ENCODE data around the gene ZNF236.

ZNF236 gene

DNA sequence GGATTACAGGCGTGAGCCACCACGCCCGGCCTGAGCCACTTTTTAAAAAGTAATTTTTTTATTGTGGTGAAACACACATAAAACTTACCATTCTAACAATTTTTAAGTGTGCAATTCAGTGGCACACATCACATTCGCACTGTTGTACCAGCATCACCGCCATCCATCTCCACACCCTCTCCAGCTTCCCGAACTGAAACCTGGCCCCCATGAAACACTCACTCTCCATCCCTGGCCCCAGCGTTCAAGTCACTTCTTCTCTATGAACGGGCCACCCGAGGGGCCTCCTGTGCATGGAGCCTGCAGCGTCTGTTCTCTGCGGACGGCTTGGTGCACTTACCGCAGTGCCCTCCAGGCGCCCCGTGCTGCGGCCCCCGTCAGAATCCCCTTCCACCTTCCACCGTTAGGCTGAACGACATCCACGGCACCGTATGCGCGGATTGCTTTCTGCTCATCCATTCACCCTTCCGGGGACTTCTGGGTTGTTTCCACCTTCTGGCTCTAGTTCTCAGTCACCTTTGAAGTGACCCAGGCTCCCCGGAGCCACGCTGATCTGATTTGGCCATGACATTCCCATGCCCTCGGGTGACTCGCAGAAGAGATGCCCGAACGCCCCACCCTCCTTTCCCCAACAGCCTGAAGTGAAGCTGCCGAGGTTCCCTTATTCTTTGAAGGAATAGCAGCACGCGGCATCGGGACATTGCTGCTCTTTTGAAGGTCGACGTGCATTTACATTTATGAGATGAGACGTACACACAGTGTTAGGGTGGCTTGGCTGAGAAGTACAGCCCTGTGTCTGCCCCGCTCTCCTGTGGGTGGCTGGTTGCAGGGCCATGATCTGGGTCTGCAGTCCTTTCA is 175.8 kb downstream of the ZNF236 start:
- H3K36me3 Mint-ChIP-seq (ENCODE audit: low read depth) = no peaks in the 10 kb centered on the region
- TF ChIP-seq, protein P1, sequence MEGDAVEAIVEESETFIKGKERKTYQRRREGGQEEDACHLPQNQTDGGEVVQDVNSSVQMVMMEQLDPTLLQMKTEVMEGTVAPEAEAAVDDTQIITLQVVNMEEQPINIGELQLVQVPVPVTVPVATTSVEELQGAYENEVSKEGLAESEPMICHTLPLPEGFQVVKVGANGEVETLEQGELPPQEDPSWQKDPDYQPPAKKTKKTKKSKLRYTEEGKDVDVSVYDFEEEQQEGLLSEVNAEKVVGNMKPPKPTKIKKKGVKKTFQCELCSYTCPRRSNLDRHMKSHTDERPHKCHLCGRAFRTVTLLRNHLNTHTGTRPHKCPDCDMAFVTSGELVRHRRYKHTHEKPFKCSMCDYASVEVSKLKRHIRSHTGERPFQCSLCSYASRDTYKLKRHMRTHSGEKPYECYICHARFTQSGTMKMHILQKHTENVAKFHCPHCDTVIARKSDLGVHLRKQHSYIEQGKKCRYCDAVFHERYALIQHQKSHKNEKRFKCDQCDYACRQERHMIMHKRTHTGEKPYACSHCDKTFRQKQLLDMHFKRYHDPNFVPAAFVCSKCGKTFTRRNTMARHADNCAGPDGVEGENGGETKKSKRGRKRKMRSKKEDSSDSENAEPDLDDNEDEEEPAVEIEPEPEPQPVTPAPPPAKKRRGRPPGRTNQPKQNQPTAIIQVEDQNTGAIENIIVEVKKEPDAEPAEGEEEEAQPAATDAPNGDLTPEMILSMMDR (IDR thresholded peaks at IDR 0.05; ENCODE audit: unreplicated experiment in 3 of 3) = no peak
- peaks cover 14% of the 10 kb centered on the region for H3K27me3 Mint-ChIP-seq (ENCODE audit: low read depth)
- H3K9me3 Mint-ChIP-seq = peaks cover 2% of the 10 kb centered on the region
- H3K27ac Mint-ChIP-seq = peak overlapping the region; percentile 14 to 69 (median 44)
- H3K4me1 Mint-ChIP-seq = peaks cover 49% of the 10 kb centered on the region
- H3K4me3 Mint-ChIP-seq = no peak overlapping the region

DNA sequence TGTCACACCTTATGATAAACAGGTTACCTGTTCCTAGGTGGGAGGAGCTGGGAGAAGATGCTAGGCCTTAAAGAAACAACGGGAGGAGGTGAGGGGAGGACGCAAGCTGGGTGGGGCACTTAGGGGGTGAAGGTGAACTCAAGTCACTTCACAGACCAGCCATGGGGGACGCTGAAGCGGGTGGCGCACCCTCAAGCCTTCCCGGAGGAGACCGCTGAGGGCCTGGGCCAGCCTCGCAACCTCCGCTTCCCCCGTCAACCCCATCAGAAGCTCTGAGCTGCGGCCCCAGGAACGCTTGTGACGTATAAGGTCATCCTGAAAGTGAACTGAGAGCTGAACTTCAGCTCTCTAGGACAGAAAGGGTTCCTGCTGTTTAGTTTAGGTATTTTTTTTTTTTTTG is 176.7 kb downstream of the ZNF236 start:
- Mint-ChIP-seq H3K4me1 (peaks cover 43% of the 10 kb centered on the region), H3K9me3 (peaks cover 2% of the 10 kb centered on the region), H3K4me3 (no peak overlapping the region), H3K27me3 (ENCODE audit: low read depth) (peaks cover 18% of the 10 kb centered on the region), H3K36me3 (ENCODE audit: low read depth) (no peaks in the 10 kb centered on the region), H3K27ac (peak overlapping the region in 1 of 3 experiments; percentile 14)
- TF ChIP-seq, protein P1 (IDR thresholded peaks at IDR 0.05; ENCODE audit: unreplicated experiment in 3 of 3) = no peak

DNA sequence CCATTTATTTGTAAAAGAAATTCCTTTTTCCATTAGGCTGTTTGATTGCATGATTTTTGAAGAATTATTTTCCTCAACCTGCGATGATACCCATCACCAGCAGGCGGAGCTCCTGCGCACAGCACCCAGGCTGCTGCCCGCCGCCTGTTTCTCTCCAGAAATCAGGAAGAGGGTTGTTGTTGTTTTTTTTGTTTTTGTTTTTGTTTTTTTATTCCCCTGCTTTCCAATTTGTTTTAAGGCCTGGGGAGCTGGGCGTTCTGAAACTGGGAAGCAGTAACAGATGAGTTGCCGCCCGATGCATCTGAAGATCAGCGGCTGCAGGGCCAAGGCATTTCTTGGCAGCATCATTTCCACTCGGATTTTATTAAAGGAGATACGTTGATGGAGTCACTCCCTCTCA is 178.2 kb downstream of the ZNF236 start:
- H3K4me3 Mint-ChIP-seq = peak overlapping the region in 2 of 3 experiments; percentile 16 to 40
- no peaks in the 10 kb centered on the region for H3K9me3 Mint-ChIP-seq
- H3K4me1 Mint-ChIP-seq = peaks cover 32% of the 10 kb centered on the region
- H3K36me3 Mint-ChIP-seq (ENCODE audit: low read depth) = no peaks in the 10 kb centered on the region
- TF ChIP-seq, protein P1 (IDR thresholded peaks at IDR 0.05; ENCODE audit: unreplicated experiment in 3 of 3) = peak; percentile 97 to 99 (median 99)
- H3K27ac Mint-ChIP-seq = peak overlapping the region in 2 of 3 experiments; percentile 43 to 48
- H3K27me3 Mint-ChIP-seq (ENCODE audit: low read depth) = peaks cover 24% of the 10 kb centered on the region

DNA sequence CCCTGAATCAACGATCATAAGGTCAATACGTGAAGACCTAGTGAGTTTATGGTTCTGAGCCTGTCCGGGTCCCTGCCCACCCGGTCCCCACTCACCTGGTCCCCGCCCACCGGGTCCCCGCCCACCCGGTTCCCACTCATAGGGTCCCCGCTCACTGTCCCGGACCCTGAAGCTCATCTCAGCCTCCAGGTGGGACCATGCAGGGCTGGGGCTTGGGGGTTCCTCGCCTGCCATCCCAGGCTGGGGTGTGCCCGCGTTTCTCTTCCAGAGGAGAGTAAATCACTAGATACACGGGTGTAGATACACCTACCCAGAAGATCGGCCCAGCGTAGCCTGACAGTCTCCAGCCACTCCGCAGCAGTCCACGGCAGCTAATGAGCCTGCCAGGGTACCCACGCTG is 178.7 kb downstream of the ZNF236 start:
- H3K4me3 Mint-ChIP-seq = no peak overlapping the region
- peaks cover 25% of the 10 kb centered on the region for H3K27me3 Mint-ChIP-seq (ENCODE audit: low read depth)
- TF ChIP-seq, protein P1 (IDR thresholded peaks at IDR 0.05; ENCODE audit: unreplicated experiment in 3 of 3) = no peak
- H3K27ac Mint-ChIP-seq = no peak overlapping the region
- H3K4me1 Mint-ChIP-seq = peaks cover 27% of the 10 kb centered on the region
- H3K36me3 Mint-ChIP-seq (ENCODE audit: low read depth) = no peaks in the 10 kb centered on the region
- H3K9me3 Mint-ChIP-seq = no peaks in the 10 kb centered on the region

DNA sequence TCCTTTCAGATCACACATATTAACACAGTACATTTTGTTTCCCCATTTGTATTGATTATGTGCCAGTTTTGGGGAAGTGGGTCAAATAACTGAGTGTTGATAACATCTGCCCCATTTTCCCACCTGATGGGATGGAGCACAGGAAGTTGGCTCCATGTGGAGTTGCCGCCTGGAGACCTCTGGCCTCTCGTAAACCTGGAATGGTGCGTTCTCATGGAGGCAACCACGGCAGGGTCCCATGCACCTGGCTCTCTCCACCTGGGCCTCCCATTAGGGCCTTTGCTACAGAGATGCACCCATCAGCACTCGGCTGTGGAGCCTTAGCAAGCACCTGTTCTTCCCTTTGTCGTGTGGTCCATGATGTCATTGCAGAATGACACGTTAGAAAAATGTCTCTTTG is 179.6 kb downstream of the ZNF236 start:
- Mint-ChIP-seq H3K27ac (no peak overlapping the region), H3K4me3 (no peak overlapping the region), H3K36me3 (ENCODE audit: low read depth) (no peaks in the 10 kb centered on the region), H3K4me1 (peaks cover 22% of the 10 kb centered on the region), H3K9me3 (no peaks in the 10 kb centered on the region), H3K27me3 (ENCODE audit: low read depth) (peaks cover 29% of the 10 kb centered on the region)
- TF ChIP-seq, protein P1 (IDR thresholded peaks at IDR 0.05; ENCODE audit: unreplicated experiment in 3 of 3) = no peak

DNA sequence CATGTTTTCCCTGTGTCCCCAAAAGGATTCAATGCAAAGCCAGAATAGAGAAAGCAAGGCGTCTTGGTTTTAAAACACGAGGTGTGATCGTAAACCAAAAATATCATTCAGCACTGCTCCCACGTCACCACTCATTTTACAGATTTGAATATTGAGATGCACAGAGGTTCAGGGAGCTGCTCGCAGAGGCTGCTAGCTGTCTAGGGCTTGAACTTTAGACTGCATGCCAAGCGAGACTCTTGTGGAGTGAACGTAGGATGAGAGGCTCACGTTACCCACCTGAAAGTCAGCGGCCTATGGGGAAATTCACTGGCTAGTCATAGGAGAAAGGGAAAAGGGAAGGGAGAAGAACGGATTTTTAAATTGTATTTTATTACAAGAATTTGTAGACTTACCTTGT is 180.1 kb downstream of the ZNF236 start:
- H3K4me3 Mint-ChIP-seq = no peak overlapping the region
- H3K36me3 Mint-ChIP-seq (ENCODE audit: low read depth) = no peaks in the 10 kb centered on the region
- H3K27me3 Mint-ChIP-seq (ENCODE audit: low read depth) = peaks cover 31% of the 10 kb centered on the region
- peaks cover 24% of the 10 kb centered on the region for H3K4me1 Mint-ChIP-seq
- TF ChIP-seq, protein P1 (IDR thresholded peaks at IDR 0.05; ENCODE audit: unreplicated experiment in 3 of 3) = no peak
- H3K9me3 Mint-ChIP-seq = no peaks in the 10 kb centered on the region
- H3K27ac Mint-ChIP-seq = no peak overlapping the region

Data from nephron (organoid).